GM21737 (cell line): ENCODE results near the gene HOXB4.

ENCODE experiments used
- ATAC-seq: cut with Tn5 transposase; IDR thresholded peaks from one replicate; pipeline ENCODE4 v1.9.1; 2021; ENCODE audit warnings: mild to moderate bottlenecking, moderate library complexity; ENCODE audit not compliant: unreplicated experiment

The HOXB4 gene

GRCh38 chr17:48601539-48602425 is 23.6 kb upstream of the HOXB4 start:
- no peak for ATAC-seq

- ATAC-seq, result no peak
Measured at GRCh38 chr17:48601207-48601538, 23.0 kb upstream of the HOXB4 start.

GRCh38 chr17:48600244-48601098 is 22.3 kb upstream of the HOXB4 start:
- ATAC-seq, result no peak

- no peak for ATAC-seq
Measured at GRCh38 chr17:48599354-48599753, 21.2 kb upstream of the HOXB4 start.

GRCh38 chr17:48598736-48599135 is 20.6 kb upstream of the HOXB4 start:
- no peak for ATAC-seq

GRCh38 chr17:48597778-48598631 is 19.9 kb upstream of the HOXB4 start:
- ATAC-seq, result no peak

- ATAC-seq, result no peak
Measured at GRCh38 chr17:48597528-48597777, 19.3 kb upstream of the HOXB4 start.

- ATAC-seq, result no peak
Measured at GRCh38 chr17:48596735-48597527, 18.8 kb upstream of the HOXB4 start.

GRCh38 chr17:48596000-48596734 is 18.0 kb upstream of the HOXB4 start:
- ATAC-seq, result no peak

- no peak for ATAC-seq
Measured at GRCh38 chr17:48595278-48595999, 17.3 kb upstream of the HOXB4 start.

GRCh38 chr17:48594538-48595277 is 16.6 kb upstream of the HOXB4 start:
- no peak for ATAC-seq

GRCh38 chr17:48593840-48594537 is 15.8 kb upstream of the HOXB4 start:
- ATAC-seq, result no peak

- ATAC-seq, result no peak
Measured at GRCh38 chr17:48593126-48593829, 15.1 kb upstream of the HOXB4 start, which contains the start of gene HOXB5. HOXB5 (minus strand) TSS chr17:48593779; CDS start chr17:48593682, 97 bp downstream.

- no peak for ATAC-seq
Measured at GRCh38 chr17:48592577-48592976, 14.4 kb upstream of the HOXB4 start.

- ATAC-seq, result no peak
Measured at GRCh38 chr17:48592057-48592514, 13.9 kb upstream of the HOXB4 start.

- ATAC-seq, result no peak
Measured at GRCh38 chr17:48591255-48592056, 13.3 kb upstream of the HOXB4 start.
